ENCODE results near the gene HOXD10. TPM values are rescaled to one million over a fixed set of nuclear protein-coding genes. Genes with fewer than 3 reads are reported as not detected.

Gene HOXD10
- total RNA-seq, 1 experiment from 2014 or later, result 88.6 TPM

DNA sequence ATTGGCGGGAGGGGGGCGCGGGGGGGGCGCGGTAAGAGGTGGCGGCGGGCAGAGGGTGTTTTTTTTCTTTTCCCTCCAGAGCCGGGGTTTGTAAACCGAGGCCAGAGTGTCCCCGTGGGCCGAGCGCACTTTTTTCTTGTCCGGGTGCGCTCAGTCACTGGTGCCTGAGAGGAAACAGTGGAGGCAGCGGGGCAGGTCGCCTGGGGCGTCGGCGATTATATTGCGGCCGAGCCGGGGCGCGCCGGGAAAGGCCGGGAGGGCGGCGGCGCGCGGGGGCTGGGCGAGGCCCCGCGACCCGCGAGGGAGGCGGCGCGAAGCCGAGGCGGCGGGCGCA lies 13.2 kb downstream of the HOXD10 start:
- no peaks in the 10 kb centered on the region for H3K27me3 ChIP-seq (replicated peaks; ENCODE audit: insufficient read depth, low read depth, low read length, poor library complexity)
- ChIA-PET POLR2A (ENCODE audit: low non-redundant PET) (no interaction called here), CTCF (interaction anchor here (0.9 to 1.7 kb wide), 3 partner anchors 9 to 522 kb away, joined by 3 to 10 read pairs (median 4); no protein-coding TSS in a partner anchor)
- H3K27ac ChIP-seq (ENCODE audit: low read depth, low read length, poor library complexity, severe bottlenecking), result peak overlapping the region; percentile 98
- peaks cover 6% of the 10 kb centered on the region for H3K36me3 ChIP-seq (ENCODE audit: insufficient read depth, low read length, poor library complexity, severe bottlenecking)
- H3K4me3 ChIP-seq (ENCODE audit: low read depth, low read length, poor library complexity, severe bottlenecking), result peak overlapping the region; percentile 62
- peaks cover 58% of the 10 kb centered on the region for H3K4me1 ChIP-seq (ENCODE audit: insufficient read depth, low read length, poor library complexity, severe bottlenecking)
- no peaks in the 10 kb centered on the region for H3K9me3 ChIP-seq (ENCODE audit: low read depth, low read length, poor library complexity, severe bottlenecking)
- no peak for DNase-seq (ENCODE audit: low spot score)
- intact Hi-C loops (cut with micrococcal nuclease; ENCODE audit: unreplicated experiment), result loop anchor here (2.0 to 10.0 kb wide), 6 partner anchors 423 to 1625 kb away; no protein-coding TSS in a partner anchor
- TF ChIP-seq EZH2 (IDR thresholded peaks at IDR 0.05; ENCODE audit: borderline replicate concordance, low read depth, low read length, poor library complexity, severe bottlenecking), result no peak
- no TSS peak for BruUV-seq (replicated peaks)

DNA sequence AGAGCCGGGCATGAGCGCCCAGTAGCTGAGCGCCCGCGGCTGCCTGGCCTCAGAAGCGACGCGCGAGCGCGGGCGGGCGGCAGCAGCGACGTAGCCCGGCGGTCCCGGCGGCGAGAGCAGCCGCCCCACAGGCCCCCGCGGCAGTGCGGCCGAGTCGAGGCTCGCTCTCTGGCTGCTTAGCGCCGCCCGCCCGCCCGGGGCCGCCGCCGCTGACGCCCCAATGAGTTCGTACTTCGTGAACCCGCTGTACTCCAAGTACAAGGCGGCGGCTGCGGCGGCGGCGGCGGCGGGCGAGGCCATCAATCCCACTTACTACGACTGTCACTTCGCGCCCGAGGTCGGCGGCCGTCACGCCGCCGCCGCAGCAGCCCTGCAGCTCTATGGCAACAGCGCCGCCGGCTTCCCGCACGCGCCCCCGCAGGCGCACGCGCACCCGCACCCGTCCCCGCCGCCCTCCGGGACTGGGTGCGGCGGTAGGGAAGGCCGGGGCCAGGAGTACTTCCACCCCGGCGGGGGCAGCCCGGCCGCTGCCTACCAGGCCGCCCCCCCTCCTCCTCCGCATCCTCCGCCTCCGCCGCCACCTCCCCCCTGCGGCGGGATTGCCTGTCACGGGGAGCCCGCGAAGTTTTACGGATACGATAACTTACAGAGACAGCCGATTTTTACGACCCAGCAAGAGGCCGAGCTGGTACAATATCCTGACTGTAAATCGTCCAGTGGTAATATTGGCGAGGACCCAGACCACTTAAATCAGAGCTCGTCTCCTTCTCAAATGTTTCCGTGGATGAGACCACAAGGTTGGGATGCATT lies 13.8 kb downstream of the HOXD10 start:
- DNase-seq (ENCODE audit: low spot score), result peak; percentile 91
- ChIA-PET CTCF (interaction anchor here (0.9 to 1.7 kb wide), 3 partner anchors 9 to 521 kb away, joined by 3 to 10 read pairs (median 4); no protein-coding TSS in a partner anchor), POLR2A (ENCODE audit: low non-redundant PET) (interaction anchor here (0.6 to 0.7 kb wide), 5 partner anchors 10 to 1133 kb away, joined by 3 to 9 read pairs (median 4); no protein-coding TSS in a partner anchor)
- H3K27ac ChIP-seq (ENCODE audit: low read depth, low read length, poor library complexity, severe bottlenecking), result peak overlapping the region; percentile 98
- no peaks in the 10 kb centered on the region for H3K9me3 ChIP-seq (ENCODE audit: low read depth, low read length, poor library complexity, severe bottlenecking)
- intact Hi-C loops (cut with micrococcal nuclease; ENCODE audit: unreplicated experiment), result loop anchor here (2.0 kb wide), 1 partner anchor 1016 kb away; no protein-coding TSS in a partner anchor
- H3K36me3 ChIP-seq (ENCODE audit: insufficient read depth, low read length, poor library complexity, severe bottlenecking), result peaks cover 4% of the 10 kb centered on the region
- no peak for TF ChIP-seq EZH2 (IDR thresholded peaks at IDR 0.05; ENCODE audit: borderline replicate concordance, low read depth, low read length, poor library complexity, severe bottlenecking)
- TF ChIP-seq, protein P1, sequence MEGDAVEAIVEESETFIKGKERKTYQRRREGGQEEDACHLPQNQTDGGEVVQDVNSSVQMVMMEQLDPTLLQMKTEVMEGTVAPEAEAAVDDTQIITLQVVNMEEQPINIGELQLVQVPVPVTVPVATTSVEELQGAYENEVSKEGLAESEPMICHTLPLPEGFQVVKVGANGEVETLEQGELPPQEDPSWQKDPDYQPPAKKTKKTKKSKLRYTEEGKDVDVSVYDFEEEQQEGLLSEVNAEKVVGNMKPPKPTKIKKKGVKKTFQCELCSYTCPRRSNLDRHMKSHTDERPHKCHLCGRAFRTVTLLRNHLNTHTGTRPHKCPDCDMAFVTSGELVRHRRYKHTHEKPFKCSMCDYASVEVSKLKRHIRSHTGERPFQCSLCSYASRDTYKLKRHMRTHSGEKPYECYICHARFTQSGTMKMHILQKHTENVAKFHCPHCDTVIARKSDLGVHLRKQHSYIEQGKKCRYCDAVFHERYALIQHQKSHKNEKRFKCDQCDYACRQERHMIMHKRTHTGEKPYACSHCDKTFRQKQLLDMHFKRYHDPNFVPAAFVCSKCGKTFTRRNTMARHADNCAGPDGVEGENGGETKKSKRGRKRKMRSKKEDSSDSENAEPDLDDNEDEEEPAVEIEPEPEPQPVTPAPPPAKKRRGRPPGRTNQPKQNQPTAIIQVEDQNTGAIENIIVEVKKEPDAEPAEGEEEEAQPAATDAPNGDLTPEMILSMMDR (conservative IDR thresholded peaks at IDR 0.05; ENCODE audit: low read depth, low read length), result no peak
- H3K27me3 ChIP-seq (replicated peaks; ENCODE audit: insufficient read depth, low read depth, low read length, poor library complexity), result no peaks in the 10 kb centered on the region
- peak overlapping the region; percentile 62 for H3K4me3 ChIP-seq (ENCODE audit: low read depth, low read length, poor library complexity, severe bottlenecking)
- peaks cover 58% of the 10 kb centered on the region for H3K4me1 ChIP-seq (ENCODE audit: insufficient read depth, low read length, poor library complexity, severe bottlenecking)
- BruUV-seq (replicated peaks), result no TSS peak

DNA sequence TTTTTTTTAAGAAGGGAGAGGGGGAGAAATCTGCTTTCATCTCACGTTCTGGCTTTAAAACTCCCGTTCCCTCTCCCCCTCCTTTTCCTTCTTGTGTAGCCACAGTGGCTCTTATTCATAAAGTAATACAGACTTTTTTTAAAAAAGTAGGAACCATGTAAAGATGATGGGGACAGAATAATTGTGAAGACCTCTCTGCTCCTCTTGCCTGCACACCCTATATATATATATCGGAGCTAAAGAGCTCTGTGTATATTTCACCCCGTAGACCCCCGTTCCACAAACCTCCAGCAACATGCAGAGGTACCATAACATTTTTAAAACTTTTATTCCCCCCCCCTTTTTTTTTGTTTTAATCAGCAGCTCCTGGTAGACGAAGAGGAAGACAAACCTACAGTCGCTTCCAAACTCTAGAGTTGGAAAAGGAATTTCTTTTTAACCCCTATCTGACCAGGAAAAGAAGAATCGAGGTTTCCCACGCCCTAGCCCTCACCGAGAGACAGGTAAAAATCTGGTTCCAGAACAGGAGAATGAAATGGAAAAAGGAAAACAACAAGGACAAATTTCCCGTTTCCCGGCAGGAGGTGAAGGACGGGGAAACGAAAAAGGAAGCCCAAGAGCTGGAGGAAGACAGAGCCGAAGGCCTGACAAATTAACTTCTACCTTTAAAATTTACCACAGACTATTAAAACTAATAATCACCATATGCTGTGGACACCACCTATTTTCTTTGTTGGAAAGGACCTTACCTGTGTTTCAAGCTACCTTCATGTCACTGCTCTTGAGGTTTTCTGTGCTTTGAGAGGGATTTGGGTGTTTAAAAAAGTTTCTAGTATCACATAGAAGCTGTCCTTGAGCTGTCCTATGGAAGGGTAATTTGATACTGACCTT lies 14.6 kb downstream of the HOXD10 start:
- BruUV-seq (replicated peaks), result TSS peak; percentile 84
- ChIA-PET CTCF (interaction anchor here (0.6 to 1.7 kb wide), 4 partner anchors 423 to 558 kb away, joined by 3 to 10 read pairs (median 4); no protein-coding TSS in a partner anchor), POLR2A (ENCODE audit: low non-redundant PET) (interaction anchor here (0.6 to 0.7 kb wide), 6 partner anchors 8 to 1132 kb away, joined by 3 to 9 read pairs (median 4); no protein-coding TSS in a partner anchor)
- TF ChIP-seq EZH2 (IDR thresholded peaks at IDR 0.05; ENCODE audit: borderline replicate concordance, low read depth, low read length, poor library complexity, severe bottlenecking), result no peak
- TF ChIP-seq, protein P1 (conservative IDR thresholded peaks at IDR 0.05; ENCODE audit: low read depth, low read length), result no peak
- Histone ChIP-seq H3K4me3 (ENCODE audit: low read depth, low read length, poor library complexity, severe bottlenecking) (peak overlapping the region; percentile 62), H3K27ac (ENCODE audit: low read depth, low read length, poor library complexity, severe bottlenecking) (peak overlapping the region; percentile 98), H3K9me3 (ENCODE audit: low read depth, low read length, poor library complexity, severe bottlenecking) (no peaks in the 10 kb centered on the region), H3K27me3 (replicated peaks; ENCODE audit: insufficient read depth, low read depth, low read length, poor library complexity) (no peaks in the 10 kb centered on the region), H3K4me1 (ENCODE audit: insufficient read depth, low read length, poor library complexity, severe bottlenecking) (peaks cover 52% of the 10 kb centered on the region), H3K36me3 (ENCODE audit: insufficient read depth, low read length, poor library complexity, severe bottlenecking) (peaks cover 4% of the 10 kb centered on the region)
- intact Hi-C loops (cut with micrococcal nuclease; ENCODE audit: unreplicated experiment), result loop anchor here (2.0 kb wide), 1 partner anchor 1016 kb away; no protein-coding TSS in a partner anchor
- DNase-seq (ENCODE audit: low spot score), result peak; percentile 22
